HEK293 (cell line): ENCODE results near the gene KCNMB2.

Experiments
- CTCF ChIP-seq: fragments of 450-650 bp; formaldehyde crosslinking; IDR thresholded peaks from 2 replicates; pipeline ENCODE4 v1.5.1; 2016; ENCODE audit warnings: missing biosample characterization, missing genetic modification characterization
- KLF7 ChIP-seq: fragments of 450-650 bp; formaldehyde crosslinking; IDR thresholded peaks from 2 replicates; pipeline ENCODE4 v1.5.1; 2016; ENCODE audit warnings: missing biosample characterization, missing genetic modification characterization, borderline replicate concordance
- REPIN1 ChIP-seq: fragments of 450-650 bp; formaldehyde crosslinking; IDR thresholded peaks from 2 replicates; pipeline ENCODE4 v1.5.1; 2017; ENCODE audit warnings: missing biosample characterization, missing genetic modification characterization, low read depth
- SP2 ChIP-seq: fragments of 450-650 bp; formaldehyde crosslinking; IDR thresholded peaks from 2 replicates; pipeline ENCODE4 v1.5.1; 2016; ENCODE audit warnings: missing biosample characterization, missing genetic modification characterization
- ZBTB21 ChIP-seq: fragments of 450-650 bp; formaldehyde crosslinking; IDR thresholded peaks from 2 replicates; pipeline ENCODE4 v1.5.1; 2017; ENCODE audit warnings: missing biosample characterization, missing genetic modification characterization
- ZFP3 ChIP-seq: fragments of 450-650 bp; formaldehyde crosslinking; IDR thresholded peaks from 2 replicates; pipeline ENCODE4 v1.5.1; 2016; ENCODE audit warnings: low read depth, missing biosample characterization, missing genetic modification characterization
- ZNF544 ChIP-seq: fragments of 450-650 bp; formaldehyde crosslinking; IDR thresholded peaks from 2 replicates; pipeline ENCODE4 v1.5.0; 2017; ENCODE audit warnings: missing biosample characterization, missing genetic modification characterization
- ZNF623 ChIP-seq: fragments of 450-650 bp; formaldehyde crosslinking; IDR thresholded peaks from 2 replicates; pipeline ENCODE4 v1.5.1; 2016; ENCODE audit warnings: missing biosample characterization, missing genetic modification characterization
- ZNF639 ChIP-seq: fragments of 450-650 bp; formaldehyde crosslinking; IDR thresholded peaks from 2 replicates; pipeline ENCODE4 v1.5.1; 2016; ENCODE audit warnings: missing biosample characterization, missing genetic modification characterization
- ZNF654 ChIP-seq: fragments of 450-650 bp; formaldehyde crosslinking; IDR thresholded peaks from 2 replicates; pipeline ENCODE4 v1.5.1; 2016; ENCODE audit warnings: low read depth, missing biosample characterization, missing genetic modification characterization
- ZNF777 ChIP-seq: fragments of 450-650 bp; formaldehyde crosslinking; IDR thresholded peaks from 2 replicates; pipeline ENCODE4 v1.5.1; 2017; ENCODE audit warnings: missing biosample characterization, missing genetic modification characterization, borderline replicate concordance
- ZNF837 ChIP-seq: fragments of 450-650 bp; formaldehyde crosslinking; IDR thresholded peaks from 2 replicates; pipeline ENCODE4 v1.5.1; 2016; ENCODE audit warnings: missing biosample characterization, missing genetic modification characterization
- ZSCAN18 ChIP-seq: fragments of 450-650 bp; formaldehyde crosslinking; IDR thresholded peaks from 2 replicates; pipeline ENCODE4 v1.5.1; 2016; ENCODE audit warnings: missing biosample characterization, missing genetic modification characterization

DNA sequence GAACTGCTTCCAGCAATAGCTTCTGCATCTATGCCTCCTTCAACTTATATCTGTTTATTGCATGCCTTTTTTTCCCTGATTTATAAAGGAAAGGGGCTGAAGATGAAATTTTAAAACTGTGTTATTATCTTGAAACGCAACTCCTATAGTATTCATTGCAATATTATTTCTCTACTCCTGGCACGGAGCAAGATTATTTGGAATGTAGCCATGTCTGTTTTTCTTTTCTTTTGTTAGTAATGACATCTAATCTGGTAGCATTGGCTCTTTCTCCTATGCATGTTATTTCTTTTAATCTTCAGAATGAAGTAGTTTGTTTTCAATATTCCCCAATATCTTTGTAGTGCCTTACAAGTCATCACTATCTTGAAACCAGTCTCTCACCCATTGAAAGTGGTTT, 33.6 kb downstream of the KCNMB2 start:
- TF ChIP-seq REPIN1: no peak
- no peak for TF ChIP-seq CTCF (tag by site-specific recombination)
- no peak for TF ChIP-seq SP2 (tag by site-specific recombination)
- TF ChIP-seq ZNF837 (tag by site-specific recombination): no peak
- TF ChIP-seq ZNF654 (tag by site-specific recombination): no peak
- no peak for TF ChIP-seq ZNF777
- no peak for TF ChIP-seq ZSCAN18 (tag by site-specific recombination)
- TF ChIP-seq ZFP3: no peak
- TF ChIP-seq KLF7 (tag by site-specific recombination): no peak
- TF ChIP-seq ZNF623 (tag by site-specific recombination): no peak
- no peak for TF ChIP-seq ZNF544
- TF ChIP-seq ZNF639 (tag by site-specific recombination): no peak
- no peak for TF ChIP-seq ZBTB21 (tag by site-specific recombination)
